H9 (cell line): ENCODE data around the gene SCTR. TPM values are rescaled to one million over a fixed set of nuclear protein-coding genes. Genes with fewer than 3 reads are reported as not detected.

Source experiments
- DNase-seq: peaks from one replicate; pipeline ENCODE4 v3.0.0-alpha.2; 2017
- H2AFZ ChIP-seq: one replicate; pipeline ENCODE4 v1.6.1; 2013; ENCODE audit warnings: mild to moderate bottlenecking, low read length, control low read depth, moderate library complexity
- H2AK5ac ChIP-seq: 2 replicates; pipeline ENCODE4 v1.6.1; 2013; ENCODE audit warnings: low read length, control low read depth, mixed read lengths; ENCODE audit not compliant: insufficient read length
- H2BK120ac ChIP-seq: one replicate; pipeline ENCODE4 v1.6.1; 2013; ENCODE audit warnings: low read depth, mild to moderate bottlenecking, low read length, control low read depth, inconsistent platforms; ENCODE audit not compliant: poor library complexity, severe bottlenecking
- H2BK12ac ChIP-seq: 2 replicates; pipeline ENCODE4 v1.6.1; 2013; ENCODE audit warnings: low read length, control low read depth, mixed read lengths, low read depth; ENCODE audit not compliant: insufficient read length
- H2BK15ac ChIP-seq: 2 replicates; pipeline ENCODE4 v1.6.1; 2013; ENCODE audit warnings: low read depth, low read length, control low read depth
- H2BK20ac ChIP-seq: one replicate; pipeline ENCODE4 v1.6.1; 2013; ENCODE audit warnings: low read depth, mild to moderate bottlenecking, low read length, control low read depth, inconsistent platforms; ENCODE audit not compliant: poor library complexity, severe bottlenecking
- H2BK5ac ChIP-seq: 2 replicates; pipeline ENCODE4 v1.6.1; 2013; ENCODE audit warnings: low read length, control low read depth, mixed read lengths; ENCODE audit not compliant: insufficient read length
- H3K14ac ChIP-seq: 2 replicates; pipeline ENCODE4 v1.6.1; 2013; ENCODE audit warnings: low read length, control low read depth; ENCODE audit not compliant: insufficient read depth
- H3K18ac ChIP-seq: 2 replicates; pipeline ENCODE4 v1.6.1; 2013; ENCODE audit warnings: low read depth, mild to moderate bottlenecking, mixed read lengths, low read length, control low read depth; ENCODE audit not compliant: insufficient read length
- H3K23ac ChIP-seq: 2 replicates; pipeline ENCODE4 v1.6.1; 2013; ENCODE audit warnings: low read length, control low read depth, mixed read lengths, low read depth; ENCODE audit not compliant: insufficient read length
- H3K23me2 ChIP-seq: 2 replicates; pipeline ENCODE4 v1.6.1; 2013; ENCODE audit warnings: low read depth, mild to moderate bottlenecking, mixed read lengths, low read length, control low read depth; ENCODE audit not compliant: insufficient read length, poor library complexity, severe bottlenecking
- H3K27ac ChIP-seq: 2 replicates; pipeline ENCODE4 v1.5.1; 2013; ENCODE audit warnings: low read length, control low read depth, mixed read lengths, low read depth; ENCODE audit not compliant: insufficient read length
- H3K27me3 ChIP-seq: 2 replicates; pipeline ENCODE4 v1.6.1; 2013; ENCODE audit warnings: low read length, control low read depth, inconsistent platforms; ENCODE audit not compliant: insufficient read depth
- H3K4ac ChIP-seq: 2 replicates; pipeline ENCODE4 v1.6.1; 2013; ENCODE audit warnings: low read depth, mild to moderate bottlenecking, control low read depth, inconsistent platforms, low read length, moderate library complexity
- H3K4me1 ChIP-seq: 2 replicates; pipeline ENCODE4 v1.6.1; 2013; ENCODE audit warnings: low read length, control low read depth, inconsistent platforms; ENCODE audit not compliant: insufficient read depth
- H3K4me2 ChIP-seq: 2 replicates; pipeline ENCODE4 v1.6.1; 2013; ENCODE audit warnings: low read length, control low read depth, mixed read lengths; ENCODE audit not compliant: insufficient read length, insufficient read depth
- H3K56ac ChIP-seq: 2 replicates; pipeline ENCODE4 v1.6.1; 2013; ENCODE audit warnings: low read depth, mild to moderate bottlenecking, mixed read lengths, low read length, control low read depth; ENCODE audit not compliant: insufficient read length
- H3K79me1 ChIP-seq: 2 replicates; pipeline ENCODE4 v1.6.1; 2013; ENCODE audit warnings: low read depth, mild to moderate bottlenecking, moderate library complexity, low read length, control low read depth, inconsistent platforms; ENCODE audit not compliant: insufficient read depth, poor library complexity, severe bottlenecking
- H3K79me2 ChIP-seq: 2 replicates; pipeline ENCODE4 v1.6.1; 2013; ENCODE audit warnings: low read length, control low read depth, inconsistent platforms; ENCODE audit not compliant: insufficient read depth
- H3K9ac ChIP-seq: 2 replicates; pipeline ENCODE4 v1.6.1; 2013; ENCODE audit warnings: low read length, control low read depth, mixed read lengths; ENCODE audit not compliant: insufficient read length; ENCODE audit errors: extremely low read depth
- H3K9me3 ChIP-seq: one replicate; pipeline ENCODE4 v1.6.1; 2013; ENCODE audit warnings: low read depth, low read length, inconsistent platforms; ENCODE audit not compliant: control insufficient read depth
- H3T11ph ChIP-seq: one replicate; pipeline ENCODE4 v1.6.1; 2013; ENCODE audit warnings: mild to moderate bottlenecking, low read length, control low read depth, inconsistent platforms
- H4K20me1 ChIP-seq: one replicate; pipeline ENCODE4 v1.6.1; 2013; ENCODE audit not compliant: control insufficient read depth, insufficient read length, insufficient read depth
- H4K5ac ChIP-seq: 2 replicates; pipeline ENCODE4 v1.6.1; 2013; ENCODE audit warnings: low read depth, mild to moderate bottlenecking, mixed read lengths, low read length, control low read depth; ENCODE audit not compliant: insufficient read length
- H4K8ac ChIP-seq: replicated peaks from 2 replicates; pipeline ENCODE4 v1.6.1; 2013; ENCODE audit warnings: low read length, control low read depth, mixed read lengths, low read depth; ENCODE audit not compliant: insufficient read length
- H4K91ac ChIP-seq: 2 replicates; pipeline ENCODE4 v1.6.1; 2013; ENCODE audit warnings: low read depth, mild to moderate bottlenecking, moderate library complexity, mixed read lengths, low read length, control low read depth; ENCODE audit not compliant: insufficient read length
- H3K27ac Mint-ChIP-seq, 3 experiments: 2 replicates in 2 of 3; 3 replicates in 1 of 3; pipeline ENCODE4 v1.8.0; 2020 to 2021; ENCODE audit warnings: mixed read lengths in 3 of 3, mild to moderate bottlenecking in 1 of 3, moderate library complexity in 1 of 3
- H3K27me3 Mint-ChIP-seq: 2 replicates; pipeline ENCODE4 v1.8.0; 2021; ENCODE audit warnings: low read depth, mild to moderate bottlenecking, moderate library complexity, mixed read lengths
- H3K36me3 Mint-ChIP-seq, 3 experiments: 2 replicates in 2 of 3; 3 replicates in 1 of 3; pipeline ENCODE4 v1.8.0; 2020 to 2021; ENCODE audit warnings: low read depth in 3 of 3, mixed read lengths in 3 of 3; ENCODE audit not compliant: insufficient read depth in 1 of 3
- H3K4me1 Mint-ChIP-seq, 2 experiments: 2 replicates each; pipeline ENCODE4 v1.8.0; 2020; ENCODE audit warnings: mixed read lengths in 2 of 2
- H3K4me3 Mint-ChIP-seq, 2 experiments: 2 replicates in 1 of 2; 3 replicates in 1 of 2; pipeline ENCODE4 v1.8.0; 2020 to 2021; ENCODE audit warnings: mild to moderate bottlenecking in 2 of 2, mixed read lengths in 2 of 2, moderate library complexity in 1 of 2
- H3K9me3 Mint-ChIP-seq, 2 experiments: 2 replicates in 1 of 2; 3 replicates in 1 of 2; pipeline ENCODE4 v1.8.0; 2020; ENCODE audit warnings: mild to moderate bottlenecking in 2 of 2, mixed read lengths in 2 of 2, moderate library complexity in 1 of 2
- WGBS: extraction: QIAGEN DNeasy Blood & Tissue Kit; methylation state at CpG from one replicate; pipeline ENCODE4 v1.1.7; 2013; ENCODE audit warnings: missing lambda C conversion rate, low lambda C conversion rate, mixed read lengths; ENCODE audit not compliant: insufficient read length; ENCODE audit errors: extremely low coverage; 5-methylcytosine and 5-hydroxymethylcytosine counted together
- total RNA-seq: library from RNA; stranded (reverse); gene quantifications from 2 replicates; pipeline ENCODE4 v1.2.1, GENCODE V29; 2021
- TF ChIP-seq, protein P1 (sequence below): fragments of 200-600 bp; sonication (generic); conservative IDR thresholded peaks from 3 replicates; pipeline ENCODE4 v1.8.0; 2021; ENCODE audit warnings: antibody characterized with exemption, mild to moderate bottlenecking

Gene SCTR
- total RNA-seq, 1 experiment from 2014 or later = not detected

DNA sequence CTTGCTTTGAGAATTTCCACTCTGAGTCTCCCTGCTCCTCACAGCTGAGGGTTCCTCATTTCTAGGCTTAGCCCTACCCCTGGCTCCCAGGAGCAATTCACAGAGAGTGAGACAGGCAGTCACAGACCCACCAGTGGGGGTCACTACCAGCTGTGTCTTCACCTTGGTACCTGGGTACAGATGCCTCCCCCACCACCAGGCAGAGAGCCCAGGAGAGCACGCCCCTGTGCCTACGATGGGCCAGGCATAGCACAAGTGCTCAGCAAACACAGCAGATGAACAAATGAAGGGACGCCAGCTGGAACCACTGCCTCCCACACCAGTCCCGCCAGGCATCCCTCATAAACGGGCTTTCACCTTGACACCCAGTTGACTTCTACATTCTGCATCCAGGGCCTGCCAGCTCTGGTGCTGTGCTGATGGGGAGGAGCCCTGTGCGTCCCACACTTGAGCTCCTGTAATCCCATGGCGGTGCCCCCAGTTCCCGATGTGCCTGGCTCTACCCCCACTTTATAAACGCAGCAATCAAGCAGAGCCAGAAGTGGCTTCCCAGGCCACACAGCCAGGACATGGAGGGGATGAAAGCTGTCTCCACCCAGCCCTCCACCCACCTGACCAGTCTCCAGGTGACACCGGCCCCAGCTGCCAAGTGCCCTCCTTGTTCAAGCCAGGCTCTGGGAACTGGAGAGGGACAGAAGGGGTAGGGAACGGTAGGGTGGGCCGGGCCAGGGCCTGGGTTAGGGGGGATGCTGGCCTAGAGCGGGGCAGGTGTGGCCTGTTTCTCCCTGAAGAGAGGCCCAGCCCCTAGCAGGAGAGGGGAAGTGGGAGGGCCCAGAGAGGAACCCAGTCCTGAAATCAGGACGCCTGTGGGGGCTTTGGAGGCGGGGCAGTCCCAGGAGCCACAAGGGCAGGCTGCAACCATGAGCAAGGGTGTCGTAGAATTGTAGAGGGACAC lies 42.5 kb downstream of the SCTR start:
- Histone ChIP-seq H3T11ph (no peak overlapping the region), H2BK15ac (no peak overlapping the region), H2BK5ac (no peak overlapping the region), H4K5ac (no peak overlapping the region), H3K79me2 (no peaks in the 10 kb centered on the region), H3K4ac (no peak overlapping the region), H3K14ac (no peak overlapping the region), H3K56ac (no peak overlapping the region), H3K4me2 (no peak overlapping the region), H2BK20ac (no peak overlapping the region), H2BK12ac (no peak overlapping the region), H3K18ac (no peak overlapping the region), H2AK5ac (no peak overlapping the region), H4K91ac (no peak overlapping the region), H3K9me3 (no peaks in the 10 kb centered on the region), H3K79me1 (no peaks in the 10 kb centered on the region), H2AFZ (no peak overlapping the region), H3K27me3 (no peaks in the 10 kb centered on the region), H3K4me1 (no peaks in the 10 kb centered on the region), H4K8ac (no peak overlapping the region), H3K23ac (no peak overlapping the region), H4K20me1 (no peaks in the 10 kb centered on the region), H2BK120ac (no peak overlapping the region), H3K9ac (no peak overlapping the region), H3K23me2 (no peaks in the 10 kb centered on the region), H3K27ac (no peak overlapping the region)
- Mint-ChIP-seq H3K27me3 (peaks cover 3% of the 10 kb centered on the region), H3K27ac (no peak overlapping the region; a peak in 1 of 7 replicates), H3K4me3 (no peak overlapping the region), H3K4me1 (peaks cover 0 to 17% of the 10 kb centered on the region in 2 experiments; a peak in 2 of 4 replicates), H3K9me3 (no peaks in the 10 kb centered on the region; a peak in 1 of 5 replicates), H3K36me3 (no peaks in the 10 kb centered on the region)
- TF ChIP-seq, protein P1, sequence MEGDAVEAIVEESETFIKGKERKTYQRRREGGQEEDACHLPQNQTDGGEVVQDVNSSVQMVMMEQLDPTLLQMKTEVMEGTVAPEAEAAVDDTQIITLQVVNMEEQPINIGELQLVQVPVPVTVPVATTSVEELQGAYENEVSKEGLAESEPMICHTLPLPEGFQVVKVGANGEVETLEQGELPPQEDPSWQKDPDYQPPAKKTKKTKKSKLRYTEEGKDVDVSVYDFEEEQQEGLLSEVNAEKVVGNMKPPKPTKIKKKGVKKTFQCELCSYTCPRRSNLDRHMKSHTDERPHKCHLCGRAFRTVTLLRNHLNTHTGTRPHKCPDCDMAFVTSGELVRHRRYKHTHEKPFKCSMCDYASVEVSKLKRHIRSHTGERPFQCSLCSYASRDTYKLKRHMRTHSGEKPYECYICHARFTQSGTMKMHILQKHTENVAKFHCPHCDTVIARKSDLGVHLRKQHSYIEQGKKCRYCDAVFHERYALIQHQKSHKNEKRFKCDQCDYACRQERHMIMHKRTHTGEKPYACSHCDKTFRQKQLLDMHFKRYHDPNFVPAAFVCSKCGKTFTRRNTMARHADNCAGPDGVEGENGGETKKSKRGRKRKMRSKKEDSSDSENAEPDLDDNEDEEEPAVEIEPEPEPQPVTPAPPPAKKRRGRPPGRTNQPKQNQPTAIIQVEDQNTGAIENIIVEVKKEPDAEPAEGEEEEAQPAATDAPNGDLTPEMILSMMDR = no peak
- WGBS = no CpG with 5 or more reads among the region's 16 CpGs
- DNase-seq = no peak
